IPS-15b (cell line): ENCODE data around the gene MEF2D.

ENCODE experiments used
- H3K27me3 ChIP-seq: one replicate; pipeline ENCODE4 v1.6.1; 2013; ENCODE audit warnings: low read length; ENCODE audit not compliant: control insufficient read depth, insufficient read depth
- H3K36me3 ChIP-seq: one replicate; pipeline ENCODE4 v1.6.1; 2013; ENCODE audit warnings: low read length; ENCODE audit not compliant: control insufficient read depth, insufficient read depth
- H3K4me1 ChIP-seq: one replicate; pipeline ENCODE4 v1.6.1; 2013; ENCODE audit warnings: mild to moderate bottlenecking, low read length; ENCODE audit not compliant: control insufficient read depth, insufficient read depth
- H3K4me3 ChIP-seq: one replicate; pipeline ENCODE4 v1.5.1; 2013; ENCODE audit warnings: low read depth, low read length
- H3K9ac ChIP-seq: one replicate; pipeline ENCODE4 v1.6.1; 2013; ENCODE audit warnings: low read depth, mild to moderate bottlenecking, low read length
- H3K9me3 ChIP-seq: one replicate; pipeline ENCODE4 v1.6.1; 2013; ENCODE audit warnings: mild to moderate bottlenecking, low read length; ENCODE audit not compliant: control insufficient read depth, insufficient read depth

The MEF2D gene

GRCh38 chr1:156443286-156443685, 57.3 kb downstream of the MEF2D start:
- H3K9ac ChIP-seq: no peak overlapping the region
- peaks cover 14% of the 10 kb centered on the region for H3K4me1 ChIP-seq
- no peaks in the 10 kb centered on the region for H3K9me3 ChIP-seq
- no peaks in the 10 kb centered on the region for H3K36me3 ChIP-seq
- no peak overlapping the region for H3K4me3 ChIP-seq
- peaks cover 67% of the 10 kb centered on the region for H3K27me3 ChIP-seq

- H3K36me3 ChIP-seq: no peaks in the 10 kb centered on the region
- no peaks in the 10 kb centered on the region for H3K9me3 ChIP-seq
- peaks cover 14% of the 10 kb centered on the region for H3K4me1 ChIP-seq
- no peak overlapping the region for H3K4me3 ChIP-seq
- H3K9ac ChIP-seq: no peak overlapping the region
- peaks cover 91% of the 10 kb centered on the region for H3K27me3 ChIP-seq
Measured at GRCh38 chr1:156440654-156441437, 59.7 kb downstream of the MEF2D start.

DNA sequence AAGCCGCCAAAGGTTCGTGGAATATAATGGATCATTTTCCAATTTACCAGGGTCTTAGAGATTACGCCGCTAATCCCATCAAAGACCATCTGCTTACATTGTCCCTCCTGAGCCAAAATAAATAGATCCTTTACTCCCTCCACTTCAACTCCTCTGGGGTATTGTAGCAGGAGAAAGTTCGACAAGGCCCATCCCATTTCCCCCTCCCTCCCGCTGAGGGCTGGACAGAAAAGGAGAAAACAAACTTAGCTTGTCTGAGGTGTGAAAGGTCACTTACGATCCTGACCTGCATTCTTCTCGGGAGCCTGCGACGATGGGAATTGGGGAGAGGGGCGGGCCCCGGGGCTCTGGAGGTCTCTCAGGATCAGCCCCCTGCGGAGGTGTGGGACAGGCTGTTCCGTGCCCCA, 60.8 kb downstream of the MEF2D start:
- Histone ChIP-seq H3K27me3 (peaks cover 99% of the 10 kb centered on the region), H3K9me3 (no peaks in the 10 kb centered on the region), H3K4me3 (peak overlapping the region; percentile 24), H3K4me1 (peaks cover 14% of the 10 kb centered on the region), H3K9ac (no peak overlapping the region), H3K36me3 (no peaks in the 10 kb centered on the region)

DNA sequence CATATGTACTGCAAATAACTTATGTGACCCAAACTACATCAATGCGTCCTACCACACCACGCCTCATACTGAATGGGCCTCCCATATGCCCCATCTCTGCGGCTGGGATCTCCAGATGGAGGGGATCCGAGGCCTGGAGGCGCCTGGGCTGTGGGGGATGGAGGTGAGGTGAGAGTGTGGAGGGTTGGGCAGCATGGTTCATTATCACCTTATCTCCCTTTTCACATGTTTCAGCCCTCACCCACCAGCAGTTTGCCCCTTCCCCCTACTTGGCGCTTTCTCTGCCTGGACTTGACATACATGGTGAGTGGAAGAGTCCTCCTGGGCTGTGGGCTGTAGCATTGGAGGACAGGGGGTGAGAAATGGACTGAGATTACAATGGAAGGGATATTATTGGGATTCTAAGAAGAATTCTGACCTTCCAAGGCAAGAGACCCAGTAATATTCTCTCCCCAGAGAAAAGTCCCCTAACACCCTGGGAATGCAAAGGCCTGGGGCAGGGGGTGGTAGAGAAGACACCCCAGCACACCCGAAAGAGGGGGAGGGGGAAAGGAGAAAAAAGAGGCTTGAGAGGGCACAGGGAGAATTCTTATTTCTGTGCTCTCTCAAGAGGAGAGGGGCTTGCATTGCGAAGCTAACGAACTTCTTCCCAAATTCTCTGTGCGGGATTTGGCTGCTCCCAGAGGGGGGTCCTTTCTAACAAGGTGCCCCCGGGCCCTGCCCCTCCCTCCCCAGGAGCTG, 61.4 kb downstream of the MEF2D start:
- Histone ChIP-seq H3K9ac (no peak overlapping the region), H3K27me3 (peaks cover 99% of the 10 kb centered on the region), H3K9me3 (no peaks in the 10 kb centered on the region), H3K36me3 (no peaks in the 10 kb centered on the region), H3K4me3 (peak overlapping the region; percentile 24), H3K4me1 (peaks cover 14% of the 10 kb centered on the region)

DNA sequence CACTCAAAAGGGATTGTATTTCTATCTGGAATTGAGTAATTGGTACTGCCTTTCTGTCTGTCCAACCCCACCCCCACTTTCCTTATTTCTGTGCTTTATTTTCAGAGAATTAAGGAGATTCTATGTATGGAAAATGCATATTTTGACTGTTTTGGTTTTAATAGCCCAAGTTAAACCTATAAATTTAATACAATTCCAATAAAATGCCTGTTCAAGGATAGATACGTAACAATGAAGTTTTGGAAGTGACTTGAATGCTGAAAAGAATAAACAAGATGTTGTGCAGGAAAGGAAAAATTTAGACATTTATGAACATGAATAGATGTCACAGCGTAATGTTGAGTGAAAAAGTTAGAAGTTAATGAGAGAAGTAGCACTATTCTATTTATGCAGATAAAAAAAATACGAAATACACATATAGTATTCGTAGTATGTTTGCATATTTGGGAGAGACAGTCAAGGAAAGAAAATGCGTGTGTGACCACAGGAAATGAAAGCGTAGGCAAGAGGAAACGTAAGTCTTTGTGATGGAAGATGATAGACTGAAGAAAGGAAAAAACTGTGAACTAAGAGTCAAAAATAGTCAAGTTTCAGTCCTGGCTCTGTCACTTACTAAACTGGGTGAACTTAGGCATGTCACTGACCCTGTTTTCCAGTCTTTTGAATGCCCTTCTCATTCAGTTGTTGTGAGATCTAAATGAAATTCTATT, 62.1 kb downstream of the MEF2D start:
- Histone ChIP-seq H3K4me3 (peak overlapping the region; percentile 8), H3K9me3 (no peaks in the 10 kb centered on the region), H3K27me3 (peaks cover 99% of the 10 kb centered on the region), H3K4me1 (peaks cover 14% of the 10 kb centered on the region), H3K9ac (no peak overlapping the region), H3K36me3 (no peaks in the 10 kb centered on the region)

GRCh38 chr1:156437037-156437867, 63.3 kb downstream of the MEF2D start:
- no peak overlapping the region for H3K9ac ChIP-seq
- H3K36me3 ChIP-seq: no peaks in the 10 kb centered on the region
- no peaks in the 10 kb centered on the region for H3K9me3 ChIP-seq
- H3K4me1 ChIP-seq: peaks cover 22% of the 10 kb centered on the region
- H3K4me3 ChIP-seq: peak overlapping the region; percentile 14
- peaks cover 99% of the 10 kb centered on the region for H3K27me3 ChIP-seq

GRCh38 chr1:156436141-156437036, 64.2 kb downstream of the MEF2D start:
- H3K4me3 ChIP-seq: peak overlapping the region; percentile 23
- H3K9me3 ChIP-seq: no peaks in the 10 kb centered on the region
- peaks cover 99% of the 10 kb centered on the region for H3K27me3 ChIP-seq
- H3K9ac ChIP-seq: no peak overlapping the region
- H3K36me3 ChIP-seq: no peaks in the 10 kb centered on the region
- H3K4me1 ChIP-seq: peaks cover 27% of the 10 kb centered on the region

DNA sequence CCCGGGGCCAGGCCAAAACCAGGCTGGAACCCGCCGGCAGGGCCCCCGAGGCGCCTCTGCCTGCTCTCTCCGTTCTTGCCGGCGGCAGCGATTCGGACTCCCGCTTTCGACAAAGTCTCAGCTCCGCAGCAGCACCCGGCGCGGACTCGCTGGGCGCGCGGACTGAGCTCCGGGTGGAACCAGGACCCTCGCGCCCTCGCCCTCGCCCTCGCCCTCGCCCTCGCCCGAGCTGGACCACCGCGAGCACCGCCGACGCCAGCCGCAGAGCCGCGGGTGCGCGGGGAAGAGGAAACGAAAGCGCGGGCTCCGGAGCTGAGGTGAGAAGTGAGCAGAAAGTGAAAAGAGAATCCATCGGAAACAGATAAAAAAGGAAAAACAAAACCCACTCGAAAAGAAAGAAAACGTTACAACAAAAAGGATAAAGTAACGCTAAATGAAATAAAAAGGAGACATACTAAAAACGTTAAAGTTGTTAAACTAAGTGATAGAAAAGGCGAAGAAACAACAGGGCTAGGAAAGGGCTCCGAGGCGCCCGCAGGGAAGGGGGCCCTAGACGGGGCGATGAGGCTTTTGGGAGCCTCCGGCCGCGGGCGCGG, 64.9 kb downstream of the MEF2D start:
- Histone ChIP-seq H3K36me3 (no peaks in the 10 kb centered on the region), H3K4me1 (peaks cover 27% of the 10 kb centered on the region), H3K9me3 (no peaks in the 10 kb centered on the region), H3K27me3 (peaks cover 98% of the 10 kb centered on the region), H3K4me3 (peak overlapping the region; percentile 4), H3K9ac (no peak overlapping the region)

DNA sequence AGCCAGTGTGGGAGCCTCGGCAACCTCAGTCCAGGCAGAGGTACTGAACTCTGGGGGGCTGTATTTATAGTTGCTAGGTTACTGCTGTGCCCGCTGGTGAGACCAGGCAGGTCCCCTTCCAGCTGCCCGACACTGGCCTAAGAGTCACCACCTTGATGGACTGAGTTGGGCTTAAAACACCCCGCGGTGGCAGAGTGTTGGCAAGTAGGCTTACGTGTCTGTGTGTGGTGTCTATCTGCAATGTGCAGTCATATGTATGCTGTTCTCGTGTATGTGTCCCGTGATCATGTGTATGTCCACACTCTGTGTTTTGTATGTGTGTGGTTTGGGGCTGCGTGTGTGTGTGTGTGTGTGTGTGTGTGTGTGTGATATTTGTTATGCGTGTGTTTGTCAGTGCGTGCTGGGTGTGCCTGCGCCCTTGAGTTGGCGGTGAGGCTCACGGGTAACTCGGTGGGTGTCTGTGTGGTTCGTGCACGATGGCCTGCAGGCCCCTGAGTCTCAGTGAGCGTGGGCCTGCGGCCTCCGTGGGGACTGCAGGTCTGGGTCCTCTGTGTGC, 65.5 kb downstream of the MEF2D start:
- H3K9ac ChIP-seq: no peak overlapping the region
- peak overlapping the region; percentile 4 for H3K4me3 ChIP-seq
- peaks cover 98% of the 10 kb centered on the region for H3K27me3 ChIP-seq
- peaks cover 23% of the 10 kb centered on the region for H3K4me1 ChIP-seq
- H3K9me3 ChIP-seq: no peaks in the 10 kb centered on the region
- H3K36me3 ChIP-seq: no peaks in the 10 kb centered on the region

GRCh38 chr1:156433602-156434001, 67.0 kb downstream of the MEF2D start:
- no peaks in the 10 kb centered on the region for H3K9me3 ChIP-seq
- no peak overlapping the region for H3K9ac ChIP-seq
- peaks cover 24% of the 10 kb centered on the region for H3K4me1 ChIP-seq
- H3K36me3 ChIP-seq: no peaks in the 10 kb centered on the region
- peaks cover 98% of the 10 kb centered on the region for H3K27me3 ChIP-seq
- peak overlapping the region; percentile 10 for H3K4me3 ChIP-seq
